IPS-NIHi11 (cell line): ENCODE data around the gene SALL4.
"Not testable (repeated sequence)": the region's sequence is repeated elsewhere in the genome, so short reads cannot be mapped to it uniquely, and the experiment has no call there.

Source experiments
- DNase-seq: peaks from one replicate; pipeline ENCODE4 v3.0.0; 2012; ENCODE audit warnings: mixed read lengths, low spot score

SALL4 gene

GRCh38 chr20:51801122-51801822 is 1.0 kb downstream of the SALL4 start:
- no peak for DNase-seq

- no peak for DNase-seq
Observed at GRCh38 chr20:51800872-51801121, 1.5 kb downstream of the SALL4 start.

DNA sequence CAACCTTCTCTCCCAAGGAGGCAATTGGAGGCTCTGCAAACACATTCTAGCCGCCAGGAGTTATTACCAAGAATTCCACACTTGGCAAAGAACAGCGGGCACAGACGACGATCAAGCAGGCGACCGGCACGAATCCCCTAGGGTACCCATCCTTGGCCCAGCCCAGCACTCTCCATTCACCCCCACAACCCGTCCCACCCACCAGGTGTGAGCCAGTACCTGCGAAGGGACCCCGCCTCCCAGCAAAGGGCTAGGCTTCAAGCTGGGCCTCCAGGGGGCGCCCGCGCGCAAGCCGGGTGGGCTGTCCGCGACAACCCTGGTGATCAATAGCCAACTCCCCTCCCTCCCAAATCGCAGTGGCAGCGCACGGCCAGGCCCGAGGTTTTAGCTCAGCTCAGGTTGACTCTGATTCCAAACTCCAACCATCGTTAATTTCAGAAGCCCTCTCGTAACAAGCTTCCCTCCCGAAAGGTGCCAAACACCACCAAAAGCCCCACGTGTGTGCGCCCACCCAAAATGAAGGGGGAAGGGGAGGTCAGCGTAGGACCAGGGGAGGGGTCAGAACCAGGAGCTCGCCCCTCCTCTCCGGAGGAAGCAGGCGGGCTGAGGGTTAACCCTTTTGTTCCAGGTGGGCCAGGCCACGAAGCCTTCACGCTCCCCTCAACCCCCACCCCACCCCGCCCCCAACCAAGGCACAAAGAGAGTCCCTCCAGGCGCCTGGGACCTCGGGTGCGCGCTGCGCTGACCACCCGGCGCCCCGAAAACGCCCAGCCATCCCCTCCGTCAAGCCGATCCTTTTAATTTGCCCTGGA is 2.1 kb downstream of the SALL4 start:
- DNase-seq: peak; percentile 87

DNA sequence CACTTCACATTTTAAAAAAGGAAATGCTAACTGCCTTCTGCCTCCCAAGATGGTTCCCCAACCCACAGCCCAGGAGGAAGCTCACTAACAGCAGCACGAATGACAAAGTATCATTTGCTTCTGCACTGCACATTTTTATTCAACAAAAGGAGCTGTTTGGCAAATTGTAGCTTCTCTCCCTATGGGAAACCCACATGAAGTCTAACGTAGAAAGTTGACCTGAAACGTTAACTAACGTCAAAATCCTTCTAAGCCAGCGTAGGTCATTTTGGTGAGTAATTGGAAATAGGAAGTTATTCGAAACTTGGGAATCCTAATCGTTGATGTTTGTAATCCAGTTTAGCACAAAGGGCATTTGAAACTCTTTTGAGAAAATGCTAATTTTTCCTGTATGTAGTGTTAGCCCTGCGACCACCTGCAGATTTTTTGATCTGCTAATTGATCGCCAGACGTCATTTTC is 2.9 kb downstream of the SALL4 start:
- DNase-seq: no peak

- DNase-seq: no peak
Observed at GRCh38 chr20:51797357-51798025, 4.8 kb downstream of the SALL4 start.

DNA sequence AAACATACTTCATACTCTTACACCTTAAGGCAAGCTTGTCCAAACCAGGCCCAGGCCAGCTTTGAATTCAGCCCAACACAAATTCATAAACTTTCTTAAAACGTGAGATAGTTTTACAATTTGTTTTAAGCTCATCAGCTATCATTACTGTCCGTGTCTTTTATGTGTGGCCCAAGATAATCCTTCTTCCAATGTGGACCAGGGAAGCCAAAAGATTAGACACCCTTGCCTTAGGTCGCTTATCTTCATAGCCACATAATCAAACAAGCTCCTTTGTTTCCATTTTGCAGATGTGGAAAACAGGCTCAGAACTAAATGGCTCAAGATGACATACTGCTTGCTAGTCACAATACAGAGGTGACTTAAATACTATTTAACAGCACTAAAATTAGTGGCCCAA is 6.0 kb downstream of the SALL4 start:
- no peak for DNase-seq

GRCh38 chr20:51792960-51793359 is 9.4 kb downstream of the SALL4 start:
- no peak for DNase-seq

GRCh38 chr20:51791626-51792025 is 10.7 kb downstream of the SALL4 start:
- no peak for DNase-seq

GRCh38 chr20:51790256-51790655 is 12.1 kb downstream of the SALL4 start:
- DNase-seq: no peak

GRCh38 chr20:51789434-51789833 is 12.9 kb downstream of the SALL4 start:
- DNase-seq: no peak

DNA sequence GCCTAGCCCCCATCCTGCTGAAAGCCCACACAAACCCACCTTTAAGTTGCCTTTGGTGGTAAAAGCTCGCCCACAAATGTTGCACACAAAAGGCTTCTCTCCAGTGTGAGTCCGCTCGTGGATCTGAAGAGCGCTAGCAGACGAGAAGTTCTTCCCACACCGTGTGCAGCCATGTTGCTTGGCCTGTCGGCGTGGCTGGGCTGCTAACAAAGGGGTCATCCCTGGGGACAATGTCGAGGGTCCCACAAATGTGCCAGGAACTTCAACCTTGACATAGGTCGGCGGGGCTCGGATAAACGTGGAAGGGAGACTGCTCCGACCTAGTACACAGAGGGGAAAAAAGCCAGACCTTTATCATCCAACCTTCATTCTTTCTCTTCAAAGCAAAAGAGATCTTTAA is 13.5 kb downstream of the SALL4 start:
- DNase-seq: no peak

DNA sequence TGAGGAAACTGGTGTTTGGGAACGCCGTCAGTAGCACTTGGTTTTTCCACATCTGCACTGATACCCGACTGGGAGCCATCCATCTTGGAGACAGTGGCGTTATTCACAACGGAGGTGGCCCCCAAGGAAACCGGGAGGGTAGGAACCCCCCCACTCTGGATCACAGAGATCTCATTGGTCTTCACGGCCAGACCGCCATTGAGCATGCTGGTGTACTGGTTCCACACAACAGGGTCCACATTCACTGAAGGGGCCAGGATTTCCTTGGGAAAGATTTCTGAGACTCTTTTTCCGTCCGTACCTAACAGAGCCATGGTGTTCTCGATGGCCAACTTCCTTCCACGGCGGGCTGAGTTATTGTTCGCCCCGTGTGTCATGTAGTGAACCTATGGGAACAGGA is 18.0 kb downstream of the SALL4 start:
- DNase-seq: no peak

DNA sequence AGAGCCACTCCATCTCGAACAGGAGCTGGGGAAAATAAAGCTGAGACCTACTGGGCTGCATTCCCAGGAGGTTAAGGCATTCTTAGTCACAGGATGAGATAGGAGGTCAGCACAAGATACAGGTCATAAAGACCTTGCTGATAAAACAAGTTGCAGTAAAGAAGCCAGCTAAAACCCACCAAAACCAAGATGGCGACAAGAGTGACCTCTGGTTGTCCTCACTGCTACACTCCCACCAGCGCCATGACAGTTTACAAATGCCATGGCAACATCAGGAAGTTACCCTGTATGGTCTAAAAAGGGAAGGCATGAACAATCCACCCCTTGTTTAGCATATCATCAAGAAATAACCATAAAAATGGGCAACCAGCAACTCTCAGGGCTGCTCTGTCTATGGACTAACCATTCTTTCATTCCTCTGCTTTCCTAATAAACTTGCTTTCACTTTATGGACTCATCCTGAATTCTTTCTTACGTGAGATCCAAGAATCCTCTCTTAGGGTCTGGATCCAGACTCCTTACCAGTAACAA is 24.0 kb downstream of the SALL4 start:
- DNase-seq: not testable (repeated sequence)

GRCh38 chr20:51775241-51775640 is 27.1 kb downstream of the SALL4 start:
- DNase-seq: no peak

- DNase-seq: no peak
Observed at GRCh38 chr20:51772236-51772635, 30.1 kb downstream of the SALL4 start.

DNA sequence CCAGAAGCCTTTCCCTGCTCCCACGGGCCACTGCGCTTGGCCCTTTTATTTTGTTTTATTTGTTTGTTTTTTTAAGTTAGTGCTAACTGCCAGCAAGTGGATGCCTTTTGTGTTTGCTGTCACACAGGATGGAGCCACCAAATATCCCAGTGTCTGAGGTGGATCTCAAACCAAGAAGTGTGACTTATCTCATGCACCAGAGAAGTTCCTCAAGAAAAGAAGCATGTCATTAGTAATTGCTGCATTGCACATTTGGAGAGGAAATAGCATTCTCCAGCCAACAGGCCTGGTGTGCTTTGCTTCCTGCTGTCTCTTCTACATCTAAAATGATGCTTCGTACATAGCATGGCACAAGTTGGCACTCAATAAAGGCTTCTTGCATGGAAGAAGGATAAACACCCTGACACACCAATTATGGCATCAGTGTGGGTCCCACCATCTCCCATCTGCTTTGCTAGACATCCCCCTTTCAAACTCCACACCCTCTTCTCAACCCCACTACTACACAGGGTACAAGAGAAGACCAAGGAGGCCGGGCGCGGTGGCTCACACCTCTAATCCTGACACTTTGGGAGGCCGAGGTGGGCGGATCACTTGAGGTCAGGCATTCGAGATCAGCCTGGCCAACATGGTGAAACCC is 32.2 kb downstream of the SALL4 start:
- no peak for DNase-seq

DNA sequence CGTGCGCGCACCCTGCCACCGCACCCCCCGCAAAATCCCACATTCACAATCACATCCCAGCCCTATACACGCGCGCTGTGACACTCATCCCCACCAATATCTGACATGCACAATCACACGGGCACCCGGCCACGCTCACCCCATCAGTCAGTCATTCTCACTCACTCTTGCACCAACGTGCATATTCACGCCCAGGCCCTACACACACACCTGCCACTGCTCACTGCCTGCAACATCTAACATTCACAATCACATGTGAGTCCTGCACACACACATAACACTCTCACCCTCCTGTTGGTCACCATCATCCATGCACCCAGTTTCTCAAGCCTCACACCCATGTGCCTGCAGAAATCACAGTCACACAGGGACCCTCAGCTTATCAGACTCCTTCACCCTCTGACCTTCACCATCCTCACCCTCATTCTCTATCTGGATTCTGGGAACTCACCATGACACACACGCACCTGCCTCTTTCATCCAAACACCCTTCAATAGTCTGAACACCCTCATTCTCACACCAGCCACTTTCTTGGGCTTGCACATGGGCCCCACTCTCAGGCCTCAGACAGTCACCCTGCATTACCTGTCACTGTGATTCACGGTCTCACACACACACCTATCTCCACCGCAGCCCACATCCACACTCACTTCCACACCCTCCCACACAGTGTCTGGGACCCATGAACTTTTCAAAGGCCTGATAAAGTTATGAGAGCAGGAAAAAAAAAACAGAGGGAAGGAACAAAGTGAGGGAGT is 33.4 kb downstream of the SALL4 start:
- DNase-seq: peak; percentile 14

DNA sequence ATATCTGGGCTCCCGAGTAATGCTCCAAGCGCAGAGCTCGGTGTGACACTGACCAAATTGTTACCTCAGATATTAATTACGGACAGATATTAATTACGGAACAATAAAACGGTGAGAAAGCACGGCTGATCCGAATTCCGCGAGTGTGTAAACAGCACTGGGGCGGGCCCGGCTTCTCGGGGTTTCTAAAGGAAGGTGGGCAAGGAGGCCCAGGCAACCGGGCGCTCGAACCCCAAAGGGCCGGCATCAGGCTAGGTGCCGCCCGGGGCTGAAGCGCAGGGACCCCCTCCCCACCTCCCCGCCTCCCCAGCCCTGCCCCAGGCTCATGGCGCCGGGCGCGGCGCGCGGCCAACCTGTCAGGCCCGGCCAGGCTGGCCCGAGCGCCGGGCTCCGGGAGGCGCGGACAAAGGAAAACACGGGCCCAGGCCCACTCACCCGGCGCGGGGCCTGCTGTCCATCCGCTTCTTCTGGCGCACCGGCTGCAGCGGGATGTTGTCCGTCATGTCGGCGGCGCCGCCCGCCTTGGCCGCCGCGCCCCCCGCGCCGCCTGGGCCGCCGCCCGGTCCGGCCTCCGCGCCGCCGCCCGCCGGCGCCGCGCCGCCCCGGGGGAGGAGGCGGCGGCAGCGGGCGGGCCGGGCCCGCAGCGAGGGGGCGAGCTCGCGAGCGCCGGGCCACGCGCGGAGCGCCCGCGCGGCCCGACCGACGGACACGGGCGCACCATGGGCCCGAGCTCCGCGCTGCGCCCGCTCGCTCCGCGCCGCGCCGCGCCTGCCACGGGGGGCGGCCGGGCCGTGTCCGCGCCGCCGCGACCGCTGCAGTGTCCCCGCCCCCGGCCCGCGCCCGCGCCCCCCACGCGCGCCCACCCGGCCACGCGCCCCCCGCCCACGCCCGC is 34.2 kb downstream of the SALL4 start, which contains the start of gene ATP9A:
Gene ATP9A (minus strand): TSS at position 524 of the 892 bp plus-strand sequence. CDS start 21 bp downstream, at position 503.
- DNase-seq: peak; percentile 72

DNA sequence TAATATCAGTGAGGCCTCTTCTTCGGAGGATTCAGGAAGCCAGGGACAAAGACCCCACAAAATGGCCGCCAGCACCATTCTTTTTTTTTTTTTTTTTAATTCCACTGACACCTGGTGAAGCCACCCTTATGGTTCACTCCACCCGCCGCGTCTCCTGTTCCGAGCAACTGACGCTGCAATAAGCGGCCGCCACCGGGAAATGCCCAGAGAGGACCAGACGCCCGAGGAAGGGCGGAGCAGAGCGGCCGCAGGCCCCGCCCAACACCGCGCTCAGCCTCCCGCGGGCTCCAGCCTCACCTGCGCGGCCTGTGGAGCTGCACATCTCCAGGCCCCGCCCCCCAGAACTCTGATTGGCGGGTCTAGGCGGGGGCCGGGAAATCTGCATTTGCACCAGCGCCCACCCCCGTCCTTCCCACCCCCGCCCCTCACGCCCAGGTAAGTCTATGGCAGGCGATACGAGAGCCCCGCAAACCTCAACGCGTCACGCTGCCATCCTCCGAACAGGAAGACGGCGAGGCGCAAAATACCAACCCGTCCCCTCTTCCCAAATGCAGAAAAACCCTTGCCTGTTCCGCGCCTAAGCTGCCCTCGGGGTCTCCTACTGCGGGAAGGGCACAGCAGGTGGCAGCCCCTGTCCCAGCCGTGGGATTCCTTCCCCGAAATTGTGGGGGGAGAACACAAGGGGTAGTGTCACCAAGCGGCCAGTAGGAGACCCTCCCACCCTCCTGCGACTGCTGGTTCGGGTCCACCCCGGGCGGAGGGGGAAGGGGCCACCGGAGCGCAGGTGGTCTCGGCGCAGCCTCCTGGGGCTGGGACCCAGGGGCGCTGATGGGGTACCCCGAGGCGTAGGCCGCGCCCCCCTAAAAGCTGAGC is 35.1 kb downstream of the SALL4 start:
- DNase-seq: peak; percentile 92
